IMR-90 (cell line): Measurements from ENCODE around the gene NFKB1. TPM values are rescaled to one million over a fixed set of nuclear protein-coding genes. Genes with fewer than 3 reads are reported as not detected.

ENCODE experiments used
- ATAC-seq: fragments of 200-7000 bp; cut with Tn5 transposase; 2 replicates; pipeline ENCODE4 v1.9.1; 2020; ENCODE audit warnings: low read depth, mild to moderate bottlenecking, moderate library complexity
- BruUV-seq: library from RNA; stranded (reverse); fragments of 400-500 nt; replicated peaks from 2 replicates; lab custom pipeline; 2021; lab: Mats Ljungman, UMichigan
- CTCF ChIA-PET: fragments of 300-600 bp; formaldehyde crosslinking; extraction: SDS; loops from one replicate; lab custom pipeline; 2021; ENCODE audit warnings: antibody characterized with exemption; lab: Yijun Ruan, JAX
- POLR2A ChIA-PET: fragments of 300-600 bp; sonication (Branson Sonifier 250); formaldehyde crosslinking; loops from one replicate; lab custom pipeline; 2022; ENCODE audit warnings: antibody characterized with exemption; ENCODE audit not compliant: unreplicated experiment; lab: Charles Lee
- DNase-seq: peaks from one replicate; pipeline ENCODE4 v3.0.0; 2013
- H2AFZ ChIP-seq: replicated peaks from 2 replicates; pipeline ENCODE3; 2013; ENCODE audit warnings: low read length, mild to moderate bottlenecking; ENCODE audit not compliant: poor library complexity
- H2AK5ac ChIP-seq: 2 replicates; pipeline ENCODE4 v1.6.1; 2013; ENCODE audit warnings: low read depth, low read length, inconsistent platforms
- H2AK9ac ChIP-seq: replicated peaks from 2 replicates; pipeline ENCODE3; 2013; ENCODE audit warnings: mild to moderate bottlenecking, low read depth, low read length, moderate library complexity; ENCODE audit not compliant: poor library complexity
- H2BK120ac ChIP-seq: 2 replicates; pipeline ENCODE4 v1.6.1; 2013; ENCODE audit warnings: low read depth, low read length, inconsistent platforms
- H2BK15ac ChIP-seq: 3 replicates; pipeline ENCODE4 v1.6.1; 2013; ENCODE audit warnings: low read depth, low read length, inconsistent platforms
- H2BK20ac ChIP-seq: 2 replicates; pipeline ENCODE4 v1.6.1; 2013; ENCODE audit warnings: low read depth, mild to moderate bottlenecking, inconsistent platforms, low read length, moderate library complexity
- H2BK5ac ChIP-seq: 2 replicates; pipeline ENCODE4 v1.6.1; 2013; ENCODE audit warnings: mild to moderate bottlenecking, low read depth, low read length, inconsistent platforms; ENCODE audit not compliant: poor library complexity, severe bottlenecking
- H3K14ac ChIP-seq: replicated peaks from 2 replicates; pipeline ENCODE4 v1.6.1; 2013; ENCODE audit warnings: low read depth, low read length, inconsistent platforms
- H3K18ac ChIP-seq: 2 replicates; pipeline ENCODE4 v1.6.1; 2013; ENCODE audit warnings: low read depth, low read length, control low read depth
- H3K23ac ChIP-seq: 2 replicates; pipeline ENCODE4 v1.6.1; 2013; ENCODE audit warnings: low read depth, low read length, inconsistent platforms
- H3K27ac ChIP-seq: 2 replicates; pipeline ENCODE4 v1.5.1; 2013; ENCODE audit warnings: mild to moderate bottlenecking, control low read depth, low read length; ENCODE audit not compliant: insufficient read depth
- H3K27me3 ChIP-seq: 2 replicates; pipeline ENCODE4 v1.6.1; 2013; ENCODE audit warnings: low read length; ENCODE audit not compliant: control insufficient read depth, insufficient read depth
- H3K36me3 ChIP-seq: 2 replicates; pipeline ENCODE4 v1.6.1; 2013; ENCODE audit warnings: low read length, mixed read lengths; ENCODE audit not compliant: control insufficient read depth, insufficient read depth
- H3K4ac ChIP-seq: 2 replicates; pipeline ENCODE4 v1.6.1; 2013; ENCODE audit warnings: low read depth, low read length, inconsistent platforms
- H3K4me1 ChIP-seq: 2 replicates; pipeline ENCODE4 v1.6.1; 2013; ENCODE audit warnings: low read length, mixed read lengths; ENCODE audit not compliant: control insufficient read depth, insufficient read depth
- H3K4me2 ChIP-seq: 2 replicates; pipeline ENCODE4 v1.6.1; 2013; ENCODE audit warnings: low read depth, mild to moderate bottlenecking, control low read depth, low read length, moderate library complexity
- H3K4me3 ChIP-seq: 2 replicates; pipeline ENCODE4 v1.5.1; 2013; ENCODE audit warnings: low read depth, mild to moderate bottlenecking, control low read depth, low read length, moderate library complexity; ENCODE audit not compliant: insufficient read depth
- H3K56ac ChIP-seq: 2 replicates; pipeline ENCODE4 v1.6.1; 2013; ENCODE audit warnings: low read length, inconsistent platforms; ENCODE audit not compliant: insufficient read depth; ENCODE audit errors: extremely low read depth
- H3K79me1 ChIP-seq, 2 experiments: 2 replicates each; pipeline ENCODE4 v1.6.1; 2013; ENCODE audit warnings: low read length in 2 of 2, inconsistent platforms in 1 of 2, low read depth in 1 of 2
- H3K9ac ChIP-seq: 2 replicates; pipeline ENCODE4 v1.6.1; 2013; ENCODE audit warnings: low read depth, low read length, control low read depth
- H3K9me1 ChIP-seq: 2 replicates; pipeline ENCODE4 v1.6.1; 2013; ENCODE audit warnings: low read length, inconsistent platforms; ENCODE audit not compliant: insufficient read depth
- H3K9me3 ChIP-seq: 2 replicates; pipeline ENCODE4 v1.6.1; 2013; ENCODE audit warnings: low read length; ENCODE audit not compliant: control insufficient read depth, insufficient read depth
- H4K20me1 ChIP-seq: 2 replicates; pipeline ENCODE4 v1.6.1; 2013; ENCODE audit warnings: low read length, inconsistent platforms; ENCODE audit not compliant: insufficient read depth
- H4K5ac ChIP-seq: 2 replicates; pipeline ENCODE4 v1.6.1; 2013; ENCODE audit warnings: mild to moderate bottlenecking, low read depth, low read length, control low read depth
- H4K8ac ChIP-seq, 2 experiments: 2 replicates each; pipeline ENCODE4 v1.6.1; 2013; ENCODE audit warnings: low read depth in 2 of 2, low read length in 2 of 2, control low read depth in 1 of 2, inconsistent platforms in 1 of 2
- H4K91ac ChIP-seq: 2 replicates; pipeline ENCODE4 v1.6.1; 2013; ENCODE audit warnings: low read depth, low read length, inconsistent platforms; ENCODE audit not compliant: insufficient read depth
- CHD1 ChIP-seq: IDR thresholded peaks from 2 replicates; pipeline ENCODE4 v1.6.1; 2012; ENCODE audit warnings: low read depth, low read length, improper control_type of control experiment
- MAFK ChIP-seq: IDR thresholded peaks from 2 replicates; pipeline ENCODE4 v1.6.1; 2012; ENCODE audit warnings: low read depth, low read length, improper control_type of control experiment
- MAZ ChIP-seq: IDR thresholded peaks from 2 replicates; pipeline ENCODE4 v1.6.1; 2012; ENCODE audit warnings: low read depth, mild to moderate bottlenecking, low read length, improper control_type of control experiment, moderate library complexity, borderline replicate concordance
- MXI1 ChIP-seq: IDR thresholded peaks from 2 replicates; pipeline ENCODE4 v1.6.1; 2012; ENCODE audit warnings: low read depth, mild to moderate bottlenecking, low read length, moderate library complexity, borderline replicate concordance
- NFE2L2 ChIP-seq: fragments of 150-350 bp; IDR thresholded peaks from 2 replicates; pipeline ENCODE4 v1.6.1; 2016; ENCODE audit warnings: low read depth, mild to moderate bottlenecking, low read length
- POLR2A ChIP-seq: IDR thresholded peaks from 2 replicates; pipeline ENCODE4 v1.6.1; 2012; ENCODE audit warnings: mild to moderate bottlenecking, low read depth, low read length
- RCOR1 ChIP-seq: IDR thresholded peaks from 2 replicates; pipeline ENCODE4 v1.6.1; 2012; ENCODE audit warnings: mild to moderate bottlenecking, low read length, improper control_type of control experiment; ENCODE audit not compliant: insufficient replicate concordance
- RFX5 ChIP-seq: IDR thresholded peaks from 2 replicates; pipeline ENCODE4 v1.8.0; 2012; ENCODE audit warnings: low read depth, mild to moderate bottlenecking, low read length, moderate library complexity
- WGBS, 2 experiments: methylation state at CpG; one replicate each; pipeline versions ENCODE4 v1.1.5 to v1.1.7; 2013; ENCODE audit warnings: missing lambda C conversion rate in 2 of 2; ENCODE audit not compliant: insufficient read length in 1 of 2; ENCODE audit errors: extremely low coverage in 2 of 2; 5-methylcytosine and 5-hydroxymethylcytosine counted together
- dilution Hi-C: fragments of 300-500 bp; cut with HindIII; formaldehyde crosslinking; loops from one replicate; pipeline ENCODE4 v1.14.3; 2018; ENCODE audit warnings: low sequenced_read_pairs; ENCODE audit not compliant: unreplicated experiment
- in situ Hi-C: fragments of 300-500 bp; cut with MboI; formaldehyde crosslinking; loops from 3 replicates; pipeline ENCODE4 v1.14.3; 2019; ENCODE audit warnings: low sequenced_read_pairs, inconsistent platforms, mixed read lengths
- intact Hi-C: fragments of 100-400 bp; cut with micrococcal nuclease; formaldehyde crosslinking; loops from 2 replicates; pipeline ENCODE4 v1.10.0; 2022
- polyA plus RNA-seq, 3 experiments: library from polyadenylated mRNA; depleted of rRNA; stranded (reverse); fragments of >200 nt; gene quantifications; 2 replicates each; pipeline ENCODE4 v1.2.3, GENCODE V29; 2012; ENCODE audit warnings: low replicate concordance in 1 of 3
- total RNA-seq: library from RNA; depleted of rRNA; stranded (reverse); fragments of >200 nt; gene quantifications from 2 replicates; pipeline ENCODE4 v1.2.3, GENCODE V29; 2012
- TF ChIP-seq, protein P1 (sequence below): conservative IDR thresholded peaks from 2 replicates; pipeline ENCODE4 v1.5.1; 2012; ENCODE audit warnings: mild to moderate bottlenecking, low read depth, low read length, improper control_type of control experiment
- TF ChIP-seq, protein P2 (sequence below): fragments of 150-350 bp; IDR thresholded peaks from 2 replicates; pipeline ENCODE4 v1.6.1; 2016; ENCODE audit warnings: low read depth, mild to moderate bottlenecking, low read length, moderate library complexity, borderline replicate concordance
- TF ChIP-seq, protein P3 (sequence below): fragments of 150-350 bp; IDR thresholded peaks from 2 replicates; pipeline ENCODE4 v1.6.1; 2017; ENCODE audit warnings: mild to moderate bottlenecking, antibody characterized with exemption, low read length, low read depth

The NFKB1 gene
- total and polyA plus RNA-seq, 2 of the 4 experiments (the other 2 are of a cell fraction): 19.8 to 24.6 TPM

DNA sequence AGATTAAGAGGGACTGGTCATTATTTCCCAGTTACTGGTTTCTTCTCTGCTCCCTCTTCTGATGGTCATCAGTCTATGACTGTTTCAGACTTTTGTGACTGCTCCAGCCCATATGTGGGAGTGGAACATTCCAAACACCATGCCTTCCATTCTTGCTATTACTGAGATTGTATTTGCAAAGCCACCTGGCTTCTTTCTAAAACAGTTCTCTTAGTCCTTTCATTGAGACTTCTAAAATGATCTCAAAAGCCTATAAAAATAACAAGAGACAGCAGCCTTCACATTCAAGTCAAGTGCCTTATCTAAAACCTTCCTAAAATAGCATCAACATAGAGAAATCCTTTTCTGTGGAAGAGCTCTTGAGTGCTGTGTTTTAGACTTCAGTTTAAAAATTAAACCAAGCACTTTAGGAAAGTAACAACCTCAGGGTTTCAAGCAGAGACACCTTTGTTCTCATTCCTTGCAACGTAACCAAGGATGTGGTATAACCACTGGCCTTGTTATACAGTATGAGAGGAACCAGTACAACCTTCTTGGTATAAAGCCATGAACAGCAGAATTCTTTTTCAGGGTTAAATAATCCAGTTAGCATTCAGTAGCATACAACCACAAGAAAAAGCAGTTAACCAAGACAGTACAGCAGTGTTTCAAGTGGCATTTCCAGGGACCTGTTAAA lies 97.1 kb downstream of the NFKB1 start:
- dilution Hi-C loops: no loop called here
- H3K4me3 ChIP-seq: no peak overlapping the region
- H3K9ac ChIP-seq: no peak overlapping the region
- no peaks in the 10 kb centered on the region for H4K20me1 ChIP-seq
- no peak overlapping the region for H2BK120ac ChIP-seq
- H3K27me3 ChIP-seq: no peaks in the 10 kb centered on the region
- no peak overlapping the region for H3K56ac ChIP-seq
- no peak overlapping the region for H3K4me2 ChIP-seq
- H4K91ac ChIP-seq: no peak overlapping the region
- CTCF ChIA-PET: interaction anchor here (0.6 kb wide), 1 partner anchor 154 kb away, joined by 3 read pairs; no protein-coding TSS in a partner anchor
- no peak overlapping the region for H3K4ac ChIP-seq
- H2AFZ ChIP-seq: no peak overlapping the region
- H3K4me1 ChIP-seq: peaks cover 11% of the 10 kb centered on the region
- H2BK20ac ChIP-seq: no peak overlapping the region
- no TSS peak for BruUV-seq
- no peak overlapping the region for H2AK5ac ChIP-seq
- no peak overlapping the region for H3K27ac ChIP-seq
- POLR2A ChIA-PET: no interaction called here
- no peak overlapping the region for H3K23ac ChIP-seq
- peaks cover 8% of the 10 kb centered on the region for H3K9me1 ChIP-seq
- in situ Hi-C loops: no loop called here
- no peak overlapping the region for H3K14ac ChIP-seq
- intact Hi-C loops: loop anchor here (10.0 kb wide), 1 partner anchor 93 kb away; the partner anchor contains the start of gene NFKB1
- ATAC-seq (peak; percentile 73), DNase-seq (peak; percentile 45)
- no CpG with 5 or more reads among the region's 1 CpG for WGBS, 2 experiments
- no peak overlapping the region for H2BK15ac ChIP-seq
- no peak overlapping the region; the same call in 1 of the 2 replicates for H4K5ac ChIP-seq
- H3K18ac ChIP-seq: peak overlapping the region; percentile 49; the same call in 1 of the 2 replicates
- H2BK5ac ChIP-seq: no peak overlapping the region
- no peak overlapping the region for H4K8ac ChIP-seq
- TF ChIP-seq MXI1 (no peak), CHD1 (no peak), MAZ (no peak), RFX5 (no peak), RCOR1 (no peak), POLR2A (no peak), NFE2L2 (no peak), MAFK (no peak)
- TF ChIP-seq, protein P1, sequence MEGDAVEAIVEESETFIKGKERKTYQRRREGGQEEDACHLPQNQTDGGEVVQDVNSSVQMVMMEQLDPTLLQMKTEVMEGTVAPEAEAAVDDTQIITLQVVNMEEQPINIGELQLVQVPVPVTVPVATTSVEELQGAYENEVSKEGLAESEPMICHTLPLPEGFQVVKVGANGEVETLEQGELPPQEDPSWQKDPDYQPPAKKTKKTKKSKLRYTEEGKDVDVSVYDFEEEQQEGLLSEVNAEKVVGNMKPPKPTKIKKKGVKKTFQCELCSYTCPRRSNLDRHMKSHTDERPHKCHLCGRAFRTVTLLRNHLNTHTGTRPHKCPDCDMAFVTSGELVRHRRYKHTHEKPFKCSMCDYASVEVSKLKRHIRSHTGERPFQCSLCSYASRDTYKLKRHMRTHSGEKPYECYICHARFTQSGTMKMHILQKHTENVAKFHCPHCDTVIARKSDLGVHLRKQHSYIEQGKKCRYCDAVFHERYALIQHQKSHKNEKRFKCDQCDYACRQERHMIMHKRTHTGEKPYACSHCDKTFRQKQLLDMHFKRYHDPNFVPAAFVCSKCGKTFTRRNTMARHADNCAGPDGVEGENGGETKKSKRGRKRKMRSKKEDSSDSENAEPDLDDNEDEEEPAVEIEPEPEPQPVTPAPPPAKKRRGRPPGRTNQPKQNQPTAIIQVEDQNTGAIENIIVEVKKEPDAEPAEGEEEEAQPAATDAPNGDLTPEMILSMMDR: no peak
- TF ChIP-seq, protein P2, sequence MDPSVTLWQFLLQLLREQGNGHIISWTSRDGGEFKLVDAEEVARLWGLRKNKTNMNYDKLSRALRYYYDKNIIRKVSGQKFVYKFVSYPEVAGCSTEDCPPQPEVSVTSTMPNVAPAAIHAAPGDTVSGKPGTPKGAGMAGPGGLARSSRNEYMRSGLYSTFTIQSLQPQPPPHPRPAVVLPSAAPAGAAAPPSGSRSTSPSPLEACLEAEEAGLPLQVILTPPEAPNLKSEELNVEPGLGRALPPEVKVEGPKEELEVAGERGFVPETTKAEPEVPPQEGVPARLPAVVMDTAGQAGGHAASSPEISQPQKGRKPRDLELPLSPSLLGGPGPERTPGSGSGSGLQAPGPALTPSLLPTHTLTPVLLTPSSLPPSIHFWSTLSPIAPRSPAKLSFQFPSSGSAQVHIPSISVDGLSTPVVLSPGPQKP: no peak
- TF ChIP-seq, protein P3, sequence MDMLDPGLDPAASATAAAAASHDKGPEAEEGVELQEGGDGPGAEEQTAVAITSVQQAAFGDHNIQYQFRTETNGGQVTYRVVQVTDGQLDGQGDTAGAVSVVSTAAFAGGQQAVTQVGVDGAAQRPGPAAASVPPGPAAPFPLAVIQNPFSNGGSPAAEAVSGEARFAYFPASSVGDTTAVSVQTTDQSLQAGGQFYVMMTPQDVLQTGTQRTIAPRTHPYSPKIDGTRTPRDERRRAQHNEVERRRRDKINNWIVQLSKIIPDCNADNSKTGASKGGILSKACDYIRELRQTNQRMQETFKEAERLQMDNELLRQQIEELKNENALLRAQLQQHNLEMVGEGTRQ: no peak
- peaks cover 28% of the 10 kb centered on the region for H3K36me3 ChIP-seq
- H3K79me1 ChIP-seq: peaks cover 0 to 3% of the 10 kb centered on the region in 2 experiments; a peak in 2 of 4 replicates
- H3K9me3 ChIP-seq: no peaks in the 10 kb centered on the region
- H2AK9ac ChIP-seq: no peak overlapping the region
